Dedifferentiated amniotic fluid mesenchymal stem cell (primary cell): ENCODE results near the gene STX3.

Experiments used
- DNase-seq: peaks from one replicate; pipeline ENCODE4 v3.0.0-alpha.2; 2016; ENCODE audit errors: extremely low spot score

The STX3 gene

DNA sequence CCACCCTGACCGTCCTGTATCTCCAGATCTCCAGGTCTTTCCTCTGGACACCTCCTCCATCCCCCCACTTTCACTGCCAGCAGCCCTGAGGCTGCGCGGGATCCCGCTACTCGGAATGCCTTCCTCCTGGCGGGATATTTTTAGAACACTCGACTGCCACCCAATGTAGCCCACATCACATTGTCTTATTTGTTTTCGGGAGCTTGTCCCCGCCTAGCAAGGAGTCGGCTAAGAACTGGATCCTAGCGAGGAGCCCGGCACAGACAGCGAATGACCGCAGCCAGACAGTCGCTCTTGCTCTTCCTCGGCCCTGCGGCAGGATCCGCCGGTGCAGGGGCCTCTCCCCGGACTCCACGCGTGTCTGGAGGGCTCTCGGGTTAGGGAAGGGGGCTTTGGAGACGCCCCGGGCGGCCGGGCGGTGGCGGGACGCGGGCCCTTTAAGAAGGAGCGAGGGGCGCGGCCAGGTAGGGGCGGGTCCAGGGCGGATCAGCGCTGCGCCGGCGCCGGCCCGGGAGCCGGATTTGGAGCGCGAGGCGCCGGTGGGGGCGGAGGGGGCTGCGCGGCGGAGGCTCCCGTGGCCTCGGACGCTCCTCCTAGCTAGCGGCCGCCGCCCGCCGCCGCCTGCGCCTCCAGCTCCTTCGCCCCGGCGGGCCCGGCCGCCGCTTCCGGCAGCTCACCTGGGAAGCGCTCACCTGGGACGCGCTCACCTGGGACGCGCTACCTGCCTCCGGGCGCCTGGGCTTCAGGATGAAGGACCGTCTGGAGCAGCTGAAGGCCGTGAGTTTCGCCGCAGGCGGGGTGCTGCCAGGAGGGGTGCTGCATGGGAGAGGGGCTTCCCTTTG, at the start of gene STX3:
STX3 (plus strand) TSS at position 518 of the 842 bp plus-strand sequence; CDS start at position 748, 230 bp downstream.
- peak; percentile 53 for DNase-seq

- DNase-seq: peak; percentile 42
Measured at GRCh38 chr11:59706518-59707285, 48.5 kb upstream of the STX3 start.

DNA sequence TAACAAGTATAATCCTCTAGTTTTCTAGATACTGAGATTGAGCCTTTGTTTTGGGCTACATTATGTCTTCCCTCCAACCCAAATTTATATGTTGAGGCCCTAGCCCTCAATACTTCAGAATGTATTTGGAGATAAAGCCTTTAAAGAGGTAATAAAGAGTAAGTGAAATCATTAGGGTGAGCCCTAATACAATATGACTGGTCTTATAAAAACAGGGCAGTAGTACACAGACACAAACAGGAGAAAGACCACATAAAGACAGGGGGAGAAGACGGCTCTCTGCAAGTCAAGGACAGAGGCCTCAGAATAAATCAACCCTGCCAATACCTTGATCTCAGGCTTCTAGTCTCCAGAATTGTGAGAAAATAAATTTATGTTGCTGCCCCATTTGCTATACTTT, 47.8 kb upstream of the STX3 start:
- DNase-seq: no peak

DNA sequence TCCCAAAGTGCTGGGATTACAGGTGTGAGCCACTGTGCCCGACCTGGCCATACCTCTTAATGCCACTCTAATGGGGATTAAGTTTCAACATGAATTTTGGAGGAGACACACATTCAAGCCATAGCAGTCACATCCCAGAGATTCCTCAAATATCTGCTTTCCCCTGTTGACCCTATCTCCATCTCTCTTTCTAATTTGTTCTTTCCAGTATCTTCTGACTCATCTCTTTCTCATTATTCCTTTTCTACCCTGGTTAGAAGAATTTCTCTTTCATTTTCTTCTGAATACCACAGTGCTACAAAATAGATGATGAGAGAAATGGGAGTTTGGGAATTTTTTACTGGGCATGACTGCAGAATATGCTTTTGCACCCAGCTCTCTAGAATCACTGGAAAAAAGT, 46.6 kb upstream of the STX3 start:
- no peak for DNase-seq

DNA sequence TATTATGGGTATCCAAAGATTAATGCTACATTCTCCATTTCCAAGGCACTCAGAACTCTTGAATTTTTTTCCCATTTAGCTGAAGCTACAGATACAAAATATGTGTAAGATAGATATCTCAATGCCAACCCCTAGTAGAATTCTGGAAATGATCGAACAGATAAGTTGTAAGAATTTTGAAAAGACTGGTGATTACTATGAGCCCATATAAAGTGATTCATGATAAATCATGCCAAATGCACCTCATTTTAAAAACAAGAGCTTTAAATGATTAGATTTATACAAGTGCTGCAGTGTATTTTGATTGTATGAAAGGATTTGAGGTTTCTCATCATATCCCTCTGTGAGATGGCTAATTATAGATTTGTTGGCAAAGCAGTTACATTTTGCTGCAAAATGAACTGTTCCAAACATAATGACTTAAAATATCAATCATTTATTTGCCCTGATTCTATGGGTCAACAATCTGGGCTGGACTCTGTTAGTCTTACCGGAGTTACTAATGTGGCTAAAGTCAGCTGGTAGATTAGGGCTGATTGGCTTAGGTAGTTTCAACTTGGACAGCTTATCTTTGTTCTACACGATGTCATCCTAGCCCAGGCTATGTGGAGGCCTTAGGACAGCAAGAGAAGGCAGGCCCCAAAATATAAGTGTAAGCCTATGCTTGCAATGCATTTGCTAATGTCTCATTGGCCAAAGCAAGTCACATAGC, 44.9 kb upstream of the STX3 start:
- no peak for DNase-seq

GRCh38 chr11:59713745-59714144, 41.4 kb upstream of the STX3 start, which contains the start of gene OR10V1:
TSS of gene OR10V1 (minus strand) at chr11:59713845. CDS start at chr11:59713845, 0 bp downstream.
- no peak for DNase-seq

DNA sequence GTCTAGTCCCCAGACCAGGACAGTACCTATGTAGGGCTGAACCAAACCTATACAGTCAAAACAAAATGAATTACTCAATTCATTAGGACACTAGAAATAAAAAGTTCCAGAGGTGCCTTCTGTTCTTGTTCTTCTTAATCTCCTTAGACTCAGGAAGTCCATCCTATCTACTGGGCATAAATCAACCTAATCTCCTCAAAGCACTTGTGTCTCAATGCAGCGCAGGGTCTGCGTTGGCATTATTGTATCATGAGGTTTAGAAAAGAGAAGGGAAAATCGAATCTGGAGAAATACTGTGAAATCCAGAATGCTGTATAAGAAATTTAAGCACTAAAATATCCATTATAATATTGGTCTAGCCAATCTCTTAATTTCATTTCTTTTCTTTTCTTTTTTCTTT, 39.1 kb upstream of the STX3 start:
- DNase-seq: no peak

- DNase-seq: no peak
Measured at GRCh38 chr11:59719556-59719955, 35.6 kb upstream of the STX3 start.

DNA sequence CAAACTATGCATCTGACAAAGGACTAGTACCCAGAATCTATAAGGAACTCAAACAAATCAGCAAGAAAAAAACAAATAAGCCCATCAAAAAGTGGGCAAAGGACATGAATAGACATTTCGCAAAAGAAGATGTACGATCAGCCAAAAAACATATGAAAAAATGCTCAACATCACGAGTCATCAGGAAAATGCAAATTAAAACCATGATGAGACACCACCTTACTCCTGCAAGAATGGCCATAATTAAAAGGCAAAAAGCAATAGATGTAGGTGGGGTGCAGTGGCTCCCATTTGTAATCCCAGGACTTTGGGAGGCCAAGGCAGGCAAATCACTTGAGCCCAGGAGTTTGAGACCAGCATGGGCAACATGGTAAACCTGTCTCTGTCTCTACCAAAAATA, 31.1 kb upstream of the STX3 start:
- DNase-seq: no peak

- DNase-seq: no peak
Measured at GRCh38 chr11:59727426-59727825, 27.8 kb upstream of the STX3 start.

- DNase-seq: no peak
Measured at GRCh38 chr11:59728154-59728553, 27.0 kb upstream of the STX3 start.

DNA sequence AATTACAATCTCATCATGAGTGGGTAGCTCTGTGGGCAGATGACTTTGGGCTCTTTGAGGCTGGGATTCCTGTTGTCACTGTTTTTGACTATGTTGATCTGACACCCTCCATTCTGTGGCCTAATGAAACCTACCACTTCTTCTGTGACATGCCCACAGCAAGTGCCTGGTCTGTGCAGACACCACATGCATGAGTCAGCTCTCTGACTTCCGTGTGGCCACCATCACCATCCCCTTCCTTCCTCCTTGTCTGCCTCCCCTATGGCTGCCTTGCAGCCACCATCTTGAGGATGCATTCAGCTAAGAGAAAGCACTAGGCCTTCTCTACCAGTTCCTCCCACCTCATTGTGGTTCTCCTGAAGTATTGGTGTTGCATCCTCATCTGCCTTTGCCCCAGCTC, 26.3 kb upstream of the STX3 start:
- no peak for DNase-seq

DNA sequence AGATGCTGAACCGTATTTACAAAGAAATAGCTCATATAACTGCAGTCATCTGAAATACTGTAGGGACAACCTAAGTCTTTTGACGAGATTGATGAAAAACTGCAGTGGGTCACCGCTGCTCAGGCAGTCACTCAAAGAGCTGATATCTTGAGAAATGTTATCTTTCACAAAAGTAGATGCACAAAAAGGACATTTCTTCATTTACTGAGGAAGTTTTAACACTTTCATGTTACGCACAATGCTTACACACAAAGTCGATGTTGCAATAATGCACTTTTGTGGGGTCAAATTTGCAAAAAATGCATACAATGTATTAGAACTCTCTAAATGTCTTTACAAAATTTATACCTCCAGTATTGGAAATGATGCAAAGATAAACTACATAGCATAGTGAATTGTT, 25.3 kb upstream of the STX3 start:
- no peak for DNase-seq

DNA sequence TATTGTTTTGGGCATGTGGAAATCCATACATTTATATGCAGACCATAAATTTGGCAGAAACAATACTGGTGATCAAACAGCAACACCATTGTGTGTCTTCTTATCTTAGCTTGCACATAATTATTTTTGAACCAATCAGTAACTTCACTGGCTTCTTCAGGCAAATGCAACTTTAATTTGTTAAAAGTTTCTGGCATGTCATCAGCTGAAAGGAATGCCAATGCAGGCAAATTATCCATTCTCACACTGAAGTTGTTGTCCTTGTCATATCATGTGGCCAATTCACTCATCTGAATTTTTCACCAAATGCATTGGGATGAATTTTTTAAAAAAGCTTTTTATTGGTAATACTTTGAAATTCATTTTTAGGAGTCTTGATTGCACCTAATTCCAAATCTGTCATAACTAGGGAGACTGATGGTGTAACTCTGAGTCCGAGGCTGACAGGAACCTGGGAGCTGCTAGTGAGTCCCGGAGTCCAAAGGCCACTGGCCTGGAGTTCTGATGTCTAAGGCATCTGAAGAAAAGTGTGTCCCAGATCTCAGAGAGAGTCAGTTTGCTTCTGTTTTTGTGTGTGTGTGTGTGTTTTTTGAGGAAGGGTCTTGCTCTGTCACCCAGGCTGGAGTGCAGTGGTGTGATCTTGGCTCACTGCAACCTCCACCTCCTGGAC, 24.1 kb upstream of the STX3 start:
- DNase-seq: no peak

GRCh38 chr11:59746111-59746510, 9.1 kb upstream of the STX3 start:
- DNase-seq: no peak

GRCh38 chr11:59753650-59754493, 1.3 kb upstream of the STX3 start:
- peak; percentile 71 for DNase-seq

GRCh38 chr11:59754494-59754858, 700 bp upstream of the STX3 start:
- DNase-seq: no peak

- peak; percentile 59 for DNase-seq
Measured at GRCh38 chr11:59755701-59756557, 753 bp downstream of the STX3 start.

DNA sequence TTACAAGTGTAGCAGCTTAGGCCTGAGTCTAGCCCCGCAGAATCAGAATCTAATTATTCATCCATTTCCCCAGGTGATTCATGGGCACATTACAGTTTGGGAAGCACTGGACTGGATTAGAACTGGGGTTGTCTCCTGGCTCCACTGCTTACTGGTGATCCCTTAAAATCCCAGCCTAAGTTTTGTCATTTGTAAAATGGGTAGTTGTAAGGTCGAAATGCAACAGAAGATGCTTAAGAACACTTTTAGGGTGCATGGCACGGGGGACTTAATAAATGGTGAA, 1.3 kb downstream of the STX3 start:
- DNase-seq: no peak

- no peak for DNase-seq
Measured at GRCh38 chr11:59756845-59757244, 1.7 kb downstream of the STX3 start.
